Measurements from ENCODE around the gene MPI.
"Not testable (repeated sequence)": the region's sequence is repeated elsewhere in the genome, so short reads cannot be mapped to it uniquely, and the experiment has no call there.

The MPI gene

GRCh38 chr15:74891469-74891868 is 1.6 kb downstream of the MPI start:
- DNase-seq, result no peak

- peak in 2 of 3 donors; percentile 16 to 39 for DNase-seq
Measured at GRCh38 chr15:74892313-74892712, 2.5 kb downstream of the MPI start.

- DNase-seq, result no peak
Measured at GRCh38 chr15:74892931-74893330, 3.1 kb downstream of the MPI start.

GRCh38 chr15:74893627-74894026 is 3.8 kb downstream of the MPI start:
- no peak for DNase-seq

GRCh38 chr15:74894383-74894782 is 4.5 kb downstream of the MPI start:
- not testable (repeated sequence) for DNase-seq

GRCh38 chr15:74895830-74896229 is 6.0 kb downstream of the MPI start:
- no peak for DNase-seq

- DNase-seq, result no peak
Measured at GRCh38 chr15:74896316-74896715, 6.5 kb downstream of the MPI start.

- no peak for DNase-seq
Measured at GRCh38 chr15:74897300-74897701, 7.5 kb downstream of the MPI start.

GRCh38 chr15:74901612-74902063 is 11.8 kb downstream of the MPI start:
- DNase-seq, result peak; percentile 70 to 82 (median 74)

- DNase-seq, result no peak
Measured at GRCh38 chr15:74902295-74903075, 12.6 kb downstream of the MPI start.

GRCh38 chr15:74903676-74904075 is 13.8 kb downstream of the MPI start:
- DNase-seq, result no peak

GRCh38 chr15:74904190-74904805 is 14.5 kb downstream of the MPI start:
- no peak for DNase-seq

GRCh38 chr15:74906067-74906449 is 16.2 kb downstream of the MPI start:
- DNase-seq, result peak in 1 of 3 donors; percentile 27

- peak; percentile 94 to 98 (median 96) for DNase-seq
Measured at GRCh38 chr15:74906450-74907162, 16.8 kb downstream of the MPI start, which contains the start of gene FAM219B. Gene FAM219B, minus strand, starts transcription at chr15:74906851. Its CDS starts 51 bp downstream, at chr15:74906800.

- DNase-seq, result no peak
Measured at GRCh38 chr15:74907163-74907870, 17.5 kb downstream of the MPI start.

GRCh38 chr15:74908635-74909034 is 18.8 kb downstream of the MPI start:
- no peak for DNase-seq

GRCh38 chr15:74913041-74913440 is 23.2 kb downstream of the MPI start:
- DNase-seq, result no peak

GRCh38 chr15:74913799-74914198 is 24.0 kb downstream of the MPI start:
- DNase-seq, result not testable (repeated sequence)

GRCh38 chr15:74917676-74918075 is 27.8 kb downstream of the MPI start:
- DNase-seq, result no peak

GRCh38 chr15:74920456-74920855 is 30.6 kb downstream of the MPI start:
- peak; percentile 62 to 76 (median 76) for DNase-seq

GRCh38 chr15:74924525-74924924 is 34.7 kb downstream of the MPI start:
- no peak for DNase-seq

GRCh38 chr15:74928771-74929198 is 38.9 kb downstream of the MPI start:
- no peak for DNase-seq

GRCh38 chr15:74933573-74933972 is 43.7 kb downstream of the MPI start:
- no peak for DNase-seq

Data from suppressor macrophage treated with lipopolysaccharide for 1 hour (primary cell).